IPS-11a (cell line): ENCODE results near the gene CPLANE2.

ENCODE experiments used
- H3K4me3 ChIP-seq: one replicate; pipeline ENCODE4 v1.5.1; 2013; ENCODE audit warnings: low read depth, low read length, control low read depth

CPLANE2 gene

GRCh38 chr1:16191916-16192546 lies 45.0 kb downstream of the CPLANE2 start:
- no peak overlapping the region for H3K4me3 ChIP-seq

GRCh38 chr1:16191309-16191708 lies 45.7 kb downstream of the CPLANE2 start:
- no peak overlapping the region for H3K4me3 ChIP-seq

DNA sequence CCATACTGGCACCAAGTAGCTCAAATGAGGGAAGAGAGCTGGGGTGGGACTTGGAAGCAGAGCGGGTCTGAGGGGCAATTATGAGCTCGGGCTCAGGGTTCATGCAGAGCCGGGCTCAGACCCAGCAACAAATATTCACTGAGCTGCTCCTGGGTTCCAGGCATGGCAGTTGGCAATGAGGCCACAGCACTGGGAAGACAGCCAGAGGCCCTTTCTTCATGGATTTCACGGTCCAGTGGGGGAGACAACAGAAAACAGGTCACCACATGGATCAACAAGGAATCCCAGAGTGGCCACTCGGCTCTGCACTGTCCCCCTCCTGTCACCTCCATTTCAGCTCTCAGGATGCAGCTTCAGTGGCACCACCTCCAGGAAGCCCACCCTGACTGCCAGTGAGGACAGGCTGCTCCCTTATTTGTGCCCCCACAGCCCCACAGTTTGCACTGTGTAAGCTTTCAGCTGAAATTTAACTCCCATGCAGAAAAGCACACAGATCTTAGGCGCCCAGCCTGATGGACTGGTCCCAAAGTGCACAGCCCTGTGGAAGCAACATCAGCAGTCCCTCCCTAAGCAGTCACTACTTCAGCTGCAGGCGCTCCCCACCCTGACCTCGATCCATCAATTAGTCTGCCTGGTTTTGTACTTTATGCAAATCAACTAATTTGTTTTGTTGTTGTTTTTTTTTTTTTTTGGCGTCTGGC lies 46.9 kb downstream of the CPLANE2 start:
- H3K4me3 ChIP-seq = no peak overlapping the region

DNA sequence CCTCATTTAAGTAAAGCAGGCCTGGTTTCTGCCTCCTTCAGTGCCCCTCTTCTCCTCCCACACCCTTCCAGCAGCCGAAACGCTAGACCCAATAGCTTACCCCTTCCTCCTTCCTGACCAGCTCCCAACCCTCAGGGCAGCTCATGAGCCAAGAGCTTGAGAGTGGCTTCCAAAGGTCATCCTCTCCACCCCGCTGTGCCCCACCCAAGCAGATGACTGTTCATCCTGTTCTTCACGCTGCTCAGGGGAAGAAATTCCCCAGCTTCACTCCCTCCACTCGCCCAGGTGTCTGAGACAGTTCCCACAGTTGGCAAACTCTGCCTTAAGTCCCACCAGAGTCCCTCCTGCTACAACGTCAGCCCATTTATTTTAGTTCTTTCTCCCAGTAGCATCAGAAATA lies 48.0 kb downstream of the CPLANE2 start:
- H3K4me3 ChIP-seq = no peak overlapping the region

DNA sequence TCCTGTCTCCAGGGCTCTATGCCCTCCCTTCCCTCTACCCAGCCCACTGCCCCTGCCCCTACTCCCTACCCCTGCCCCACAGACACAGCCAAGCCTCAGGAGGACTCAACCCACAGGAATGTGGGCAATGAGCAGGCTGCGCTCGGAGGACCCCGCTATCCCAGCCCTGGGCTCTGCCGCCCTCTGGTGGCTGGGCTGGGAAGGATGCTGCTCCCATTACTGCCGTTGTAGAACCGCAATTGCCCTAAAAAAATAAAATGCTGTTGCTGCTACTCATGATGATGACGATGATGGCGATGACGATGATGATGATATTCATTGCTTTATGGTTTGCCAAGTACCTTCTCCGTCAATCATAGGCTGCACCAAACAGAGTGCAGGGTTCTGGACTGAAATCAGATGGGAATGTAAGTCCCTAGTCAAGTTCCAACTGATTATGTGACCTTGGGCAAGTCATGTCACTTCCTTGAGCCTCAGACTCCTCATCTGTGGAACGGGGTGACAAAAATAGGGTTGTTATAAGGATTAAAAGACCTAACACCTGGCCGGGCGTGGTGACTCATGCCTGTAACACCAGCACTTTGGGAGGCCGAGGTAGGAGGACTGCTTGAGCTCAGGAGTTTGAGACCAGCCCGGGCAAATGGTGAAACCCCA lies 49.1 kb downstream of the CPLANE2 start:
- no peak overlapping the region for H3K4me3 ChIP-seq

GRCh38 chr1:16186655-16187235 lies 50.2 kb downstream of the CPLANE2 start:
- H3K4me3 ChIP-seq = no peak overlapping the region

DNA sequence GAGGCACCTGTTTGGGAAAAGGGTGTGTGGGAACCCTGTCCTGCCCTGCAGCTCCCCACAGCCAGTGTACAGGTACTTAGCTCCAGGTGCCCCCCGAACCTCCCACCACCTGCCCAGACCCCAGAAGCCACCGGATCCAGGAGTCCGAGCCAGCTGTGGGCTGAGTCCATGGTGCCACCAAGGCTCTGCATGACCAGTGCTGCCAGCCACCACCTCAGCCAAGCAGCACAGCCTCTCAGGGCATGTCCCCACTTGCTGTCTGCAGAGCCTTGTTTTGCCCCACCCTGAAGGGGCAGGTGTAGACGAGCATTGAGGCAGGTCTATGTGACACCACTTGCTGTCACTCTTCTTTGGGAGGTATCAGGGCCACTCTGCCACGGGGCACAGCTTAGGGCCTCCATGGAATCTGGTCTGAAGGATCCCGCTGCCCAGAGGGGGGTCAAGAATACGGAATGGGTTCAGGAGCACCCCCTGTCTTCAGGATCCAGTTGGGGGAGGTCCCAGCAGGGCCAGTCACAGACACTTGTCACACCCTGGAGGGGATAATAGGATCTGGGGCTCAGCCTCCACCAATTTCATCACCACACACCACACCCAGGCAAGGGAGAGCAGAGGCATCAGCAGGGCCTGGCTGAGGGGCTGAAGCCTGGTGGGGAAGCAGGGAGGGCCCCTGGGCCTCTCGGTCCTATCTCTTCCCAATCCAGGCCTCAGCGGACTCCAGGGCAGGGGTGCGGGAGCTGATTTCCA lies 52.3 kb downstream of the CPLANE2 start:
- no peak overlapping the region for H3K4me3 ChIP-seq

DNA sequence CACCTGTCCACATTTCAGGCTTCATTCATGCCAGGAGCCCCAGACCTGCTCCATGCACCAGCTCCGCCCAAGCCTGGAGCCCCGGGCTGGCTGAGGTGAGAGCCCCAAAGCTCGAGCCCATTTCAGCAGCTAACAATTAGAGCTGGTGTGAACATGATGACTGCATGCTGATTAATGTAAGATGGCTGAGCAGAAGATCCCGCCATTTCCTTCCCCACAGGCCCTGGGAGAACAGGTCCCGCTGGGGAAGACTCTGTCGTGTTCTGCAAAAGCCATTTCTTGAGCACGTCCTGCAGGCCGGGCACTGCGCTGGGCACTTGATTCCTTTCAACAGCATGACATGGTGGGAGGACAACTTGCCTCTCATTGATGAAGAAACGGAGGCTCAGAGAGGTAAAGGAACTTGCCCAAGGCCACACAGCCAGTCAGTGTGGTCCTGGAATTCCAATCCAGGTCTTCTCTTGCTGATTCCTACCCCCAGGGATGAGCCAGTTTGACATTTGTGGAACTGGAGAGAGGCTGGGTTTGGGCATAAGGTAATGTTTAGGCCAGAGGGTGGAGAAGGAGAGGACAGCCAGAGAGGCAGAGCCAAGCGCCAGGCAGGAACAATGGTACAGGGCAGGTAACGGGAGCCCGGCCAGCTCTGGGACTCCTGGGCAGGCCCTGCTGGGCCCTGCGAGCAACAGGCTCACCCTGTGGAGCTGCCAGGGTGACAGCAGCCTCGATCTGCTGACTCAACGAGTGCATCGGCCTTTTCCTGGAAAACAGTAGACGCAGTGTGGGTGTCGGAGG lies 53.0 kb downstream of the CPLANE2 start:
- no peak overlapping the region for H3K4me3 ChIP-seq

DNA sequence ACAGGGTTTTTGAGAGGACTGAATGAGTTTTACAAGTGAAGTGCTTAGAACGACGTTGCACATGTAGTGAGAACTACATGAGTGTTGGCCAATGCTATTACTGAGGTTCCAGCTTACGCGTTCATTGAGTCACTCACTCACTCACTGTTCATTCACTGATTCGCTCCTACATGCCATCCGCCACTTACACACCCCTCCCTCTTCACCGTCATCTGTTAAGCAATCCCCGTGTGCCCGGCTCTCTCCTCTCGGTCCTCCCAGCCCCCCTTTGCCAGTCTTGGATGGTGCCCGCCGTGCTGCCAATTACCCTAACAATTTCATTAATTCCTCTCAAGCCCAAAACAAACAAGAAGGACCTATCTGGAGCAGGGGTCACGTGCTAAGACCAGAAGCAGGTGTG lies 53.8 kb downstream of the CPLANE2 start:
- H3K4me3 ChIP-seq = no peak overlapping the region

- H3K4me3 ChIP-seq = no peak overlapping the region
Observed at GRCh38 chr1:16181887-16182719, 54.9 kb downstream of the CPLANE2 start.
